Right atrium auricular region (tissue), 2 donors: ENCODE data around the gene KLF5. TPM values are rescaled to one million over a fixed set of nuclear protein-coding genes. Genes with fewer than 3 reads are reported as not detected.
"Not testable (repeated sequence)": the region's sequence is repeated elsewhere in the genome, so short reads cannot be mapped to it uniquely, and the experiment has no call there.

Experiments
- DNase-seq: peaks from one replicate; pipeline ENCODE4 v3.0.0-alpha.2; 2019; ENCODE audit warnings: low spot score
- H3K27ac ChIP-seq, 2 donors: fragments of 200-600 bp; sonication (generic); 1 replicate in 1 of 2; 2 replicates in 1 of 2; pipeline ENCODE4 v1.5.1; 2016 to 2019
- H3K27me3 ChIP-seq, 2 donors: fragments of 200-600 bp; sonication (generic); one replicate each; pipeline versions ENCODE4 v1.5.1 to v1.6.0; 2017 to 2019
- H3K36me3 ChIP-seq: fragments of 200-600 bp; sonication (generic); one replicate; pipeline ENCODE4 v1.5.1; 2016
- H3K4me1 ChIP-seq, 2 donors: fragments of 200-600 bp; sonication (generic); one replicate each; pipeline versions ENCODE4 v1.5.1 to v1.6.0; 2017 to 2019
- H3K4me3 ChIP-seq, 2 donors: fragments of 200-600 bp; sonication (generic); 1 replicate in 1 of 2; 2 replicates in 1 of 2; pipeline ENCODE4 v1.5.1; 2017 to 2019; ENCODE audit warnings: mild to moderate bottlenecking in 1 of 2, moderate library complexity in 1 of 2
- H3K9me3 ChIP-seq, 2 donors: fragments of 200-600 bp; sonication (generic); one replicate each; pipeline ENCODE4 v1.5.1; 2019
- total RNA-seq, 2 donors: library from RNA; depleted of rRNA; stranded (reverse); fragments of >200 nt; gene quantifications; one replicate each; pipeline ENCODE4 v1.1.0, GENCODE V29; 2016
- TF ChIP-seq, protein P1 (sequence below), 2 donors: fragments of 200-600 bp; sonication (generic); IDR thresholded peaks; one replicate each; pipeline ENCODE4 v1.5.1; 2019; ENCODE audit warnings: antibody characterized with exemption in 2 of 2

KLF5 gene
- total RNA-seq, 2 donors from 2014 or later, result 1.7 to 2.8 TPM

DNA sequence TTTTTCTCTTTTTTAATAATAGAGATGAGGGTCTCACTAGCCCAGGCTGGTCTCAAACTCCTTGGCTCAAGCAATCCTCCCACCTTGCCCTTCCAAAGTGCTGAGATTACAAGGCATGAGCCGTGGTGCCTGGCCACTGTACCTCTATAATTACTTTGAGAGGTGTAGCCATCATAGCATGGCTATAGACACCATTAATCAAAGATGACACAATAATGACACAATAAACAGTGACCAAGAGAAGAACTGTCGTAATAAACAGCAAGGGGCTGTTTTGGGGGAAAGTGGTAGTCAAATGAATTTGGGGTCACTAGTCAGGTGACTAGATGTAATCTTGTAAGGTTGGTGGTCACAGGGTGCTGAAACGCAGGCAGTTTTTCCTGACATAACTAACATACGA, 30.4 kb downstream of the KLF5 start:
- no peak overlapping the region for H3K27ac ChIP-seq
- TF ChIP-seq, protein P1, sequence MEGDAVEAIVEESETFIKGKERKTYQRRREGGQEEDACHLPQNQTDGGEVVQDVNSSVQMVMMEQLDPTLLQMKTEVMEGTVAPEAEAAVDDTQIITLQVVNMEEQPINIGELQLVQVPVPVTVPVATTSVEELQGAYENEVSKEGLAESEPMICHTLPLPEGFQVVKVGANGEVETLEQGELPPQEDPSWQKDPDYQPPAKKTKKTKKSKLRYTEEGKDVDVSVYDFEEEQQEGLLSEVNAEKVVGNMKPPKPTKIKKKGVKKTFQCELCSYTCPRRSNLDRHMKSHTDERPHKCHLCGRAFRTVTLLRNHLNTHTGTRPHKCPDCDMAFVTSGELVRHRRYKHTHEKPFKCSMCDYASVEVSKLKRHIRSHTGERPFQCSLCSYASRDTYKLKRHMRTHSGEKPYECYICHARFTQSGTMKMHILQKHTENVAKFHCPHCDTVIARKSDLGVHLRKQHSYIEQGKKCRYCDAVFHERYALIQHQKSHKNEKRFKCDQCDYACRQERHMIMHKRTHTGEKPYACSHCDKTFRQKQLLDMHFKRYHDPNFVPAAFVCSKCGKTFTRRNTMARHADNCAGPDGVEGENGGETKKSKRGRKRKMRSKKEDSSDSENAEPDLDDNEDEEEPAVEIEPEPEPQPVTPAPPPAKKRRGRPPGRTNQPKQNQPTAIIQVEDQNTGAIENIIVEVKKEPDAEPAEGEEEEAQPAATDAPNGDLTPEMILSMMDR (IDR thresholded peaks at IDR 0.05), result no peak
- no peak for DNase-seq
- H3K4me1 ChIP-seq, result no peaks in the 10 kb centered on the region
- H3K9me3 ChIP-seq, result peaks cover 0 to 17% of the 10 kb centered on the region in 2 donors
- H3K27me3 ChIP-seq, result no peaks in the 10 kb centered on the region
- H3K36me3 ChIP-seq, result no peaks in the 10 kb centered on the region
- no peak overlapping the region for H3K4me3 ChIP-seq

DNA sequence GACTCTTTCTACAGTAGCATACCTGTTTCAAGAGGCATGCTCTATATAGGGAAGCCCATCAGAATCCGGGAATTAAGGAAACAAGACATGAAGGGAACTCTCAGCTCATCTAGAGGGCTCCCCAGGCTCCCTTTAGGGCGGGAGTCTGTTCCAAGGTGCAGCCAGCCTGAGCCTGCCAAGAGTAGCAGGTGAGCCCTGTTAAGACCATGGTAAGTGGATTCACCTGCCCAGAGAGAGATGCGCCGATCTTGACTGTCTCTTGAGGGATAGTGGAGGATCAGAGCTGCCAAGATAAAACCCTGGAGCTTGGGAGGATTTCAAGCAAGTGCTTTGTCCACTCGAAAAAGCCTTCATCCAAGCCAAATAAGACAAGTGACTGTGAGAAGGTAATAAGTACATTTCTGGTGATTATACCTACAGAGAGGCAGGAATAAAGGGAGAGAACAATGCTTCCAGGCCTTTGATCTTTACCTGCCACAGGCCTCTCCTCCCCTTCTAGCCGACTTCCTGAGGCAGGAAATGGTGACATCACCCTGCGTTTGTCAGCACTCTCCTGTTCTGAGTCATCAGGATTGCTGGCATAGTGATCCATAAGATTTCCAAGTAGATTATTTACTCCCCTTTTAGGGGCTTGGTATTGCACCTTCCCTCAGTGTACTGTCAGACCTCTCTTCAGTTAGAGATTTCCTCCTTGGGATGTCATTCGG, 31.5 kb downstream of the KLF5 start:
- DNase-seq, result no peak
- H3K4me3 ChIP-seq, result no peak overlapping the region
- no peaks in the 10 kb centered on the region for H3K4me1 ChIP-seq
- peaks cover 0 to 17% of the 10 kb centered on the region in 2 donors for H3K9me3 ChIP-seq
- no peaks in the 10 kb centered on the region for H3K27me3 ChIP-seq
- H3K27ac ChIP-seq, result no peak overlapping the region
- TF ChIP-seq, protein P1 (IDR thresholded peaks at IDR 0.05), result no peak
- H3K36me3 ChIP-seq, result no peaks in the 10 kb centered on the region

DNA sequence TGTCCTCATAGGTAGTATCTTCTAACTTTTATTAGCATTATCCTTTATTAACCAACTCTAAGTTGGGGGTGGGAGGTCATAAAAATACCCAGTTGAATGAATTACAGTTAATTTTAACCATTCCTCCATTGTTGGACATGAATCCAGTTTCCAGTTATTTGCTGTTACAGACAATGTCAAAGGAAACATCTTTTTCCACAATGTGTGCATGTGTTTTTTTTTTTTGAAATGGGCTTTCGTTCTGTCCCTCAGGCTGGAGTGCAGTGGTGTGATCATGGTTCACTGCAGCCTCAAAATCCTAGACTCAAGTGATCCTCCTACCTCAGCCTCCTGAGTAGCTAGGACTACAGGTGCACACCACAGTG, 32.0 kb downstream of the KLF5 start:
- Histone ChIP-seq H3K4me1 (no peaks in the 10 kb centered on the region), H3K27me3 (no peaks in the 10 kb centered on the region), H3K27ac (no peak overlapping the region), H3K9me3 (peaks cover 0 to 17% of the 10 kb centered on the region in 2 donors), H3K4me3 (no peak overlapping the region), H3K36me3 (no peaks in the 10 kb centered on the region)
- TF ChIP-seq, protein P1 (IDR thresholded peaks at IDR 0.05), result no peak
- DNase-seq, result no peak

DNA sequence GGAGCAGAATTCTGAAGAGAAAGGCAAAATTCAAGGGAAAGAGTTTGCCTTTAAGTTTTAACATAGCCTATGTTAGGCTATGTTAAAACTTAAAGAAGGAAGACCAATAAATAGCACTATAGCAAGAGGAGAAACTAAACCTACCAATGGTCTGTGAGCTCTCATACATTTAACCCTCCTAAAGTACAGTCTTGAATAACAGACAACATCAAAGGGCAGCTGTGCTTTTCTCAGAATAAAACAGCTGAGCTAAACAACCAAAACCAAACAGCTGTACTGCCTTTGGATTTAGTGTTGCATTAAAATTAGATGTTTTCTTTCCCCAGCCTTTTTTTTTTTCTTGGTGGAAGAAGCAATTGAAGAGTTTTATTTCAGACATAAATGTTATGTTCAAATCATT, 34.0 kb downstream of the KLF5 start:
- Histone ChIP-seq H3K27me3 (no peaks in the 10 kb centered on the region), H3K36me3 (no peaks in the 10 kb centered on the region), H3K27ac (no peak overlapping the region), H3K4me1 (no peaks in the 10 kb centered on the region), H3K4me3 (no peak overlapping the region), H3K9me3 (peaks cover 0 to 17% of the 10 kb centered on the region in 2 donors)
- DNase-seq, result no peak
- TF ChIP-seq, protein P1 (IDR thresholded peaks at IDR 0.05), result no peak

- no peak for DNase-seq
- Histone ChIP-seq H3K9me3 (no peaks in the 10 kb centered on the region), H3K36me3 (no peaks in the 10 kb centered on the region), H3K4me3 (no peak overlapping the region), H3K27ac (no peak overlapping the region), H3K4me1 (no peaks in the 10 kb centered on the region), H3K27me3 (no peaks in the 10 kb centered on the region)
- TF ChIP-seq, protein P1 (IDR thresholded peaks at IDR 0.05), result no peak
Observed at GRCh38 chr13:73096173-73096572, 37.4 kb downstream of the KLF5 start.

DNA sequence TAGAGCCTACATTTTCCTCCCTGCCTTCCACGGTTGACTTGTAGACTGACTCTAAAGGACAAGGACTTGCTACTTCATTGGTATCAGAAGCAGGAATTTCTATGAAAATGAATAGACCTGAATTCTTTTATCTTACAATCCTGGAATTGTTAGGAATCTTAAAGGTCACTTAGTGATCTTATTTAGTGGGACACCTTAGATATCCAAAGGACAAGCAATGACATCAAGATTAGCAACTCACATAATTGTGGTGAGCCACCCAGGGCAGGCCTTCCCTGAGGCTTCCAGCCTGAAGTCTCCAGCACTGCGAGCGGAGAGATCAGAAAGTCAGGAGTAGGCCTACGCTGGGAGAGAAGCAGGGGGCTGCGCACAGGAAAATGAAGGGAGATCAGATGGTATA, 37.8 kb downstream of the KLF5 start:
- no peaks in the 10 kb centered on the region for H3K9me3 ChIP-seq
- DNase-seq, result no peak
- H3K36me3 ChIP-seq, result no peaks in the 10 kb centered on the region
- TF ChIP-seq, protein P1 (IDR thresholded peaks at IDR 0.05), result no peak
- no peaks in the 10 kb centered on the region for H3K4me1 ChIP-seq
- no peak overlapping the region for H3K27ac ChIP-seq
- H3K27me3 ChIP-seq, result no peaks in the 10 kb centered on the region
- H3K4me3 ChIP-seq, result no peak overlapping the region

DNA sequence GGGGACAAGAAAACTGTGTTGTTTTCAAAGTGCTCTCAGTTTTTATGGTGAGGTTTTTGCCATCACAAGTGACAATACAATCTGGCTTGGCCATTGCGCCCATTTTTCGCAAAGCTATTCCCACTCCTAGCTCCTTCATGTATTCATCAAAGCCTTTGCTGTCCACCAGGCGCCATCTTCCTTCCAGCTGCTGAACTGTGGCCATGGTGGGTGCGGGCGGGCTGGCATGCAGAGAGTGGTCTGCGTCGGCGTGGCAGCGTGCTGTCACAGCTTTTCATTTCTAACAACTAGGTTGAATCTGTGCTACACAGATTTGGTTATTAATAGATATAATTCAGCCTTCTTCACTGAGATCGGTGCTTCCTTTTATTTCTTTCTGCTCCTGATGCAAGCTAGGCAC, 42.0 kb downstream of the KLF5 start:
- not testable (repeated sequence) for H3K4me1 ChIP-seq, H3K36me3 ChIP-seq, H3K9me3 ChIP-seq, H3K27ac ChIP-seq, H3K4me3 ChIP-seq, H3K27me3 ChIP-seq, DNase-seq
